Spinal cord (tissue), 10 donors: ENCODE measurements around the gene CLMN. TPM values are rescaled to one million over a fixed set of nuclear protein-coding genes. Genes with fewer than 3 reads are reported as not detected.

Experiments
- DNase-seq, 6 donors: peaks; one replicate each; pipeline versions ENCODE4 v3.0.0 to v3.0.0-alpha.2; 2013 to 2015; ENCODE audit warnings: low spot score in 6 of 6, low read depth in 4 of 6
- H3K27ac ChIP-seq: one replicate; pipeline ENCODE4 v1.5.1; 2013; ENCODE audit warnings: low read depth, low read length, control low read depth
- H3K27me3 ChIP-seq: one replicate; pipeline ENCODE4 v1.6.1; 2013; ENCODE audit warnings: low read length; ENCODE audit not compliant: control insufficient read depth, insufficient read depth
- H3K36me3 ChIP-seq: one replicate; pipeline ENCODE4 v1.6.1; 2013; ENCODE audit warnings: low read length; ENCODE audit not compliant: control insufficient read depth, insufficient read depth
- H3K4me1 ChIP-seq: one replicate; pipeline ENCODE4 v1.6.1; 2013; ENCODE audit warnings: low read length; ENCODE audit not compliant: control insufficient read depth, insufficient read depth
- H3K4me3 ChIP-seq: one replicate; pipeline ENCODE4 v1.5.1; 2013; ENCODE audit warnings: low read depth, low read length, control low read depth
- H3K9me3 ChIP-seq: one replicate; pipeline ENCODE4 v1.6.1; 2013; ENCODE audit warnings: low read length; ENCODE audit not compliant: control insufficient read depth, insufficient read depth
- WGBS: methylation state at CpG from one replicate; pipeline ENCODE4 v1.1.5; 2013; ENCODE audit warnings: missing lambda C conversion rate; ENCODE audit not compliant: insufficient coverage; 5-methylcytosine and 5-hydroxymethylcytosine counted together
- polyA plus RNA-seq, 2 donors: library from polyadenylated mRNA; unstranded; fragments of 120-200 nt; gene quantifications; one replicate each; pipeline ENCODE4 v1.2.1, GENCODE V29; 2013; ENCODE audit not compliant: insufficient read length in 2 of 2
- total RNA-seq, 2 donors: library from RNA; depleted of rRNA in 1 of 2; stranded (reverse); fragments of 120-200 nt in 1 of 2; fragments of >200 nt in 1 of 2; gene quantifications; one replicate each; pipeline versions ENCODE4 v1.2.3 to v1.2.4, GENCODE V29; 2013 to 2014
- donor health status: healthy.

The CLMN gene
- total and polyA plus RNA-seq, 4 donors, result 4.1 to 18.8 (median 8.6) TPM

DNA sequence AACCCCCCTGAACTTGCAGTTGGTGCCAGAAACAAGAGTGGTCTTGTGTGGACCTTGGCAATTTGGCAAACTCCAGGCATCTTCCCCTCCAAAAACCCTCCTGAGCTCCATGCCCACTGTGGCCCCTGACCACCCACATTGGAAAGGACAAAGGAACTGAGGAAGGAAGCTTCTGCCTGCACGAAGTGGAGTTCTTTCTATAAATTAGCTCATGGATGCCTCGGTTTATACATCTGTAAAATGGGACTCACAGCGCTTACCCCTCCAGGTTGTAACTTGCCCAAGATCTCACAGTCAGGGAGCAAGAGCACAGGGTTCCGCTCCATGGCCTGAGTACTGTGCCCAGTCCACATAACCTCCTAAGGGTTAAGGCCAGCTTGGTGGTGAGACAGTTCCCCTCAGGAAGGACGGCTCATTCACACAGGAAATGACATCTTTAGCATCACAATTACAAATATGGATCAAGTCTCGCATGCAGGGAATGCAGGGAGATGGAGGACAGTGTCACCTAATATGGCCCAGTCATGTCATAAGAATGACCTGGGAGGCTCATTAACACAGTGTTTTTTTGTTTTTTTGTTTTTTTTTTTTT is 66.6 kb downstream of the CLMN start:
- Histone ChIP-seq H3K4me3 (no peak overlapping the region), H3K27me3 (no peaks in the 10 kb centered on the region), H3K27ac (no peak overlapping the region), H3K9me3 (no peaks in the 10 kb centered on the region), H3K4me1 (peaks cover 39% of the 10 kb centered on the region), H3K36me3 (no peaks in the 10 kb centered on the region)
- WGBS, result 88% methylated on average over 4 of the region's 6 CpGs
- DNase-seq, result no peak

DNA sequence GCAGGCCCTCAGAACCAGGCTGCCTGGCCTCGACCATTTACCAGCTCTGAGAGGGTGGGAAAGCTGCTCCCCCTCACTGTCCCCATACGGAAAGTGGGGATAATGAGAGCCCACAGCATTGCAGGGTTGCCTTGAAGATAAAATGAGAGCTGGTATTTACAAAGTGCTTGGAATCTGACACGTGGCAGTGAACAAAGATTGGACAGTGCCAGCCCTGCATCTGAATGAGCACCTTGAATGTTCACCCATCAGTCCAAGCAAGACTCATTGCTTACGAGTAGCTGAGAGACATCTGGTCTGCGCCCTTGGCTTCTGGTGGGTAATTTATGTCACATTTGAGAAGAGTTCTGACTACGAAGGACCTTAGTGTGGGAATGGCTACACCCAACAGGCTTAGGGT is 67.5 kb downstream of the CLMN start:
- Histone ChIP-seq H3K9me3 (no peaks in the 10 kb centered on the region), H3K36me3 (no peaks in the 10 kb centered on the region), H3K4me1 (peaks cover 39% of the 10 kb centered on the region), H3K4me3 (no peak overlapping the region), H3K27me3 (no peaks in the 10 kb centered on the region), H3K27ac (no peak overlapping the region)
- WGBS, result 43% methylated on average over 4 of the region's 6 CpGs
- DNase-seq, result no peak

DNA sequence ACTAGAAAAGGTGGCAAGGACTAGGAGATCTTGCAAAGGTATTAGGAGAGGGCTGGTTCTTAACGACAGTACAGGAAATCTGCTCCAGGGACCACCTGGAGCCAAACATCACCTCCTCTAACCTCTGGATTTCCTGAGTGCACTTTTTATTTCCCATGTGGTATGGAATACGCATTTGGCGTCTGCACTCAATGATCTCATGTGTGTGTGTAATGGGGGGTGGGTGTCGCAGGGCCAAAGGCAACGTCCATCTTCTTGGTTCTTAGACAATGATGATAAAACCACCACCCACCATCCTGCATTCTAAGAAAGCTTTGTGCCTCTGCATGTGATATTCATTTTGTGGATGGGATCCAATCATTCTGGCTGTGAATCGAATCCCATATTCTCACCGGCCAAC is 68.8 kb downstream of the CLMN start:
- no CpG with 5 or more reads among the region's 7 CpGs for WGBS
- Histone ChIP-seq H3K27me3 (no peaks in the 10 kb centered on the region), H3K4me1 (peaks cover 30% of the 10 kb centered on the region), H3K4me3 (no peak overlapping the region), H3K36me3 (no peaks in the 10 kb centered on the region), H3K9me3 (no peaks in the 10 kb centered on the region), H3K27ac (no peak overlapping the region)
- no peak for DNase-seq

DNA sequence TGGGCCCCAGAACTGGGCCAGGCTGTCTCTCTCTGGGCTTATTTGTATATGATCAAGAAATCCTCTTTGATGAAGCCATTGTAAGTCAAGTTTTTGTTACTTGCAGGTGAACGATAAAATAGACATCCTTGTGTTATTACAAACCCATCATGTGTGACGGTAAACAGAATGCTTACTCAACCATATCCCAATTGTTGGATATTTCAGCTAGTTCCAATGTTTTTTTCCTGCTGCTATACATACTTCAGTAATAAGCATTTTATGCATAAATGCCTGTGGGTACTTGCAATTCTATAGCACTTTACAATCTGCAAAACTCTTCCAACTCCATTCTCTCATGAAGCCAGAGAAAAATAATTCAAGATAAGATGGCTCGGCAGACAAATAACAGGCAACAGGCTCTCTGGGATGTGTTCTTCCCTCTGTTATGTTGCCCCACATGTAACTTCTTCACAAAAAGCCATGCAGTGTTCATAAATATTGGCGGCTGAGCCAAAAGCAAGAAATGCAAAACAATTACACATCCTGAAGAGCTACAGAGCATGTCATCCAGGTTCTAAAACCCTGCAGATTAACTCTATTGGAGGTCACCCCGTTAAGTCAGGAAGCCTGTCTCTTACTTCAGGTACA is 69.5 kb downstream of the CLMN start:
- Histone ChIP-seq H3K4me1 (peaks cover 25% of the 10 kb centered on the region), H3K36me3 (no peaks in the 10 kb centered on the region), H3K27me3 (no peaks in the 10 kb centered on the region), H3K9me3 (no peaks in the 10 kb centered on the region), H3K4me3 (no peak overlapping the region), H3K27ac (no peak overlapping the region)
- WGBS, result 70% methylated on average over 2 of the region's 5 CpGs
- peak in 1 of 6 donors; percentile 80 for DNase-seq

DNA sequence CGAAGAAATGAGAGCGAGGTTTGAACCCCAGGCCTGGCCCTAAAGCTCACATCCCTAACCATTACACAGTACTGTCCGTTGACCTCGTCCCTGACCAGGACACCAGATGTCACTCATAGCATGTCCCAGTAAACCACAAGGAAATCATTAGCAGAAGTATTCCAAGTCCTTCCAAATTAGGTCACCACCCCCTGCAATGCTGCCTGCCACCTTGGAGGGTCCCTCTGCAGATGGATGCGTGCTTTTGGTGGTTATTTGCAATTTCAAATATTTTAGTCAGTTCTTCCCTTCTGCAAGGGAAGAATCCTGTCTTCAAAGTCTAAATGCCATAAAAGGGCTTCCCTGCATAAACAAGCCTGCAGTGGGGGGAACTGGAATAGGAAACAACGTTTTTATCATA is 71.3 kb downstream of the CLMN start:
- Histone ChIP-seq H3K36me3 (no peaks in the 10 kb centered on the region), H3K4me1 (peaks cover 12% of the 10 kb centered on the region), H3K27me3 (no peaks in the 10 kb centered on the region), H3K27ac (no peak overlapping the region), H3K9me3 (no peaks in the 10 kb centered on the region), H3K4me3 (no peak overlapping the region)
- no peak for DNase-seq
- WGBS, result 80% methylated on average over 4 of the region's 6 CpGs

DNA sequence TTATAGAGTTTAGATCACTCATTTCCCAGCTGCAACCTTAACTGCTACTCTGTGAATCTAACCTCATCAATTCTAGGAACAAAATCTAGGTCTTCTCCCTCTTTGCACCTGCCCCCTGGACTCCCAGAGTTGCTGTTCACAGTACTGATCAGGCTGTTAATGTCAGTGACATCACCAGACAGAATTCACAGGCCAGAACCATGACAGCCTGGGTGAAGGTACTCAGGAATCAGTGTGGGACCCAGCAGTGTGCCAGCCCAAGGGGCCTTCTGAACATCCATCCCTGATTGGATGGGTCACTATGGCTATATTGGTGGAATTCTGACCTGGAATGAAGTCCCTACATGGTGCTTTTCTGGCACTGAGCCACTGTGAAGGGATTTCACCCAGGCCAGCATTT is 72.8 kb downstream of the CLMN start:
- Histone ChIP-seq H3K27me3 (no peaks in the 10 kb centered on the region), H3K4me3 (no peak overlapping the region), H3K9me3 (no peaks in the 10 kb centered on the region), H3K4me1 (peaks cover 3% of the 10 kb centered on the region), H3K36me3 (no peaks in the 10 kb centered on the region), H3K27ac (no peak overlapping the region)
- no peak for DNase-seq

DNA sequence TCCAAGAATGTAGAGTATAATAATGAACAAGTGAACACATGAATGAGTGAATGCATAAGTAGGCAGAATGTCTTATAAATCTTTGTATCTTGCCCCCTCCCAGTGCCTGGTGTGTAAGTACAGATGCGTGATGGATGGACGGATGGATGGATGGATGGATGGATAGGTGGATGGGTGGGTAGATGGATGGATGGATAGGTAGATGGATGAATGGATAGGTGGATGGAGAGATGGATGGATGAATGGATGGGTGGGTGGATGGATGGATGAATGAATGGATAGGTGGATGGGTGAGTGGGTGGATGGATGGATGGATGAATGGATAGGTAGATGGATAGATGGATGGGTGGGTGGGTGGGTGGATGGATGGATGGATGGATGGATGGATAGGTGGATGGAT is 74.4 kb downstream of the CLMN start:
- Histone ChIP-seq H3K36me3 (no peaks in the 10 kb centered on the region), H3K9me3 (no peaks in the 10 kb centered on the region), H3K27ac (no peak overlapping the region), H3K4me1 (no peaks in the 10 kb centered on the region), H3K27me3 (no peaks in the 10 kb centered on the region), H3K4me3 (no peak overlapping the region)
- WGBS, result 100% methylated on average over 2 of the region's 2 CpGs
- DNase-seq, result no peak

DNA sequence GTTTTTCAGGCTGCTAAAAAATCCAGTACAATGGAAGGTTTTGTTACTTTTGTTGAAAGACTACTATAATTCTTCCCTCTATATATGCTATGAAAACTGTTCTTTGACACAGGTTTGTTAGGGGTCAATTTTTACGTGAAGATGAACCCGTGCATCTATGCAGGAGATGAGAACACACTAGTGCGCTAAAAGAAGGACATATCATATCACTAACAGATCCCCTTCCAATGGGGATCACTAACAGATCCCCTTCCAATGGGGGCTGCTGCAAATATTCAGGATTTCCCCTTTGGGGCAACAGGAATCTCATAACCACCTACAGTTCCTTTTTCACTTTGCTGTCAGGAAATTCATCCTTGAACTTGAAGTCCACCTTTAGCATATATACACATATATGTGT is 75.1 kb downstream of the CLMN start:
- no peak overlapping the region for H3K4me3 ChIP-seq
- no peaks in the 10 kb centered on the region for H3K9me3 ChIP-seq
- WGBS, result 100% methylated on average over 1 of the region's 3 CpGs
- no peak overlapping the region for H3K27ac ChIP-seq
- no peak for DNase-seq
- no peaks in the 10 kb centered on the region for H3K4me1 ChIP-seq
- no peaks in the 10 kb centered on the region for H3K36me3 ChIP-seq
- H3K27me3 ChIP-seq, result no peaks in the 10 kb centered on the region

DNA sequence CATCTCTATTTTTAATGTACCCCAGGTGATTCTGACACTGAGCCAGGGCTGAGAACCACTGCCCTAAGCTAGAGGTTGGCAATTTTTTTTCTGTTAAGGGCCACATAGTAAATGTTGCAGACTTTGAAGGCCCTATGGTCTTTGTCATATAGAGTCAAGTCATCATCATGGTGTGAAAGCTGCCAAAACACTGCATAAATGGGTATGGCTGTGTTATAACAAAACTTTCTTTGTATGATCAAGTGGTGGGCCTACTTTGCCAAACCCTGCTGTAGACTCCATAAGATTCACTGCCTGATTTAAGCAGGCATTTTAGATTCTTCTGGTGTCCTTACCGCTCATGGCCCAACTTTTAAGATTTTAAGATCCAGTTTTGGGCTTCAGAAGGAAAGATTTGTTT is 76.8 kb downstream of the CLMN start:
- Histone ChIP-seq H3K9me3 (no peaks in the 10 kb centered on the region), H3K4me1 (peaks cover 5% of the 10 kb centered on the region), H3K27me3 (no peaks in the 10 kb centered on the region), H3K4me3 (no peak overlapping the region), H3K36me3 (no peaks in the 10 kb centered on the region), H3K27ac (no peak overlapping the region)
- DNase-seq, result no peak
- no CpG with 5 or more reads among the region's 1 CpG for WGBS
